Duodenal mucosa (tissue), 2 donors: ENCODE data around the gene SSX2IP.
A peak's percentile ranks its signal among the peaks of the same experiment; 100 is the strongest.

ENCODE experiments used
- H3K27ac ChIP-seq: one replicate; pipeline ENCODE4 v1.7.0; 2013; ENCODE audit warnings: low read depth, low read length
- H3K27me3 ChIP-seq, 2 donors: one replicate each; pipeline ENCODE4 v1.7.0; 2013; ENCODE audit warnings: low read length in 2 of 2, control low read depth in 1 of 2; ENCODE audit not compliant: insufficient read depth in 2 of 2, control insufficient read depth in 1 of 2
- H3K36me3 ChIP-seq, 2 donors: one replicate each; pipeline ENCODE4 v1.7.0; 2013; ENCODE audit warnings: low read length in 2 of 2, control low read depth in 1 of 2; ENCODE audit not compliant: insufficient read depth in 2 of 2, control insufficient read depth in 1 of 2
- H3K4me1 ChIP-seq, 2 donors: one replicate each; pipeline ENCODE4 v1.7.0; 2013; ENCODE audit warnings: low read length in 2 of 2, control low read depth in 1 of 2; ENCODE audit not compliant: insufficient read depth in 2 of 2, control insufficient read depth in 1 of 2
- H3K4me3 ChIP-seq, 2 donors: one replicate each; pipeline ENCODE4 v1.7.0; 2013; ENCODE audit warnings: low read length in 2 of 2, low read depth in 1 of 2
- H3K9ac ChIP-seq, 2 donors: one replicate each; pipeline ENCODE4 v1.7.0; 2013; ENCODE audit warnings: low read length in 2 of 2, low read depth in 1 of 2
- H3K9me3 ChIP-seq, 2 donors: one replicate each; pipeline ENCODE4 v1.7.0; 2013; ENCODE audit warnings: low read length in 2 of 2, control low read depth in 1 of 2; ENCODE audit not compliant: control insufficient read depth in 1 of 2

The SSX2IP gene

GRCh38 chr1:84621553-84621952 lies 68.7 kb downstream of the SSX2IP start:
- H3K9me3 ChIP-seq: no peaks in the 10 kb centered on the region
- peaks cover 4 to 8% of the 10 kb centered on the region in 2 donors for H3K4me1 ChIP-seq
- H3K9ac ChIP-seq: peak overlapping the region in 1 of 2 donors; percentile 73
- H3K4me3 ChIP-seq: no peak overlapping the region
- no peaks in the 10 kb centered on the region for H3K36me3 ChIP-seq
- H3K27me3 ChIP-seq: no peaks in the 10 kb centered on the region
- no peak overlapping the region for H3K27ac ChIP-seq

GRCh38 chr1:84620720-84621313 lies 69.4 kb downstream of the SSX2IP start:
- Histone ChIP-seq H3K9me3 (no peaks in the 10 kb centered on the region), H3K9ac (peak overlapping the region; percentile 73 to 89), H3K36me3 (no peaks in the 10 kb centered on the region), H3K27me3 (no peaks in the 10 kb centered on the region), H3K4me1 (peaks cover 4 to 8% of the 10 kb centered on the region in 2 donors), H3K4me3 (peak overlapping the region; percentile 75 to 90), H3K27ac (no peak overlapping the region)

- no peak overlapping the region for H3K4me3 ChIP-seq
- no peak overlapping the region for H3K9ac ChIP-seq
- peaks cover 2 to 3% of the 10 kb centered on the region in 2 donors for H3K9me3 ChIP-seq
- no peaks in the 10 kb centered on the region for H3K27me3 ChIP-seq
- no peaks in the 10 kb centered on the region for H3K36me3 ChIP-seq
- no peak overlapping the region for H3K27ac ChIP-seq
- peaks cover 4 to 8% of the 10 kb centered on the region in 2 donors for H3K4me1 ChIP-seq
Observed at GRCh38 chr1:84619383-84620102, 70.7 kb downstream of the SSX2IP start.

GRCh38 chr1:84617349-84617748 lies 72.9 kb downstream of the SSX2IP start:
- Histone ChIP-seq H3K27ac (no peak overlapping the region), H3K4me1 (peaks cover 4 to 8% of the 10 kb centered on the region in 2 donors), H3K27me3 (no peaks in the 10 kb centered on the region), H3K4me3 (no peak overlapping the region), H3K9ac (no peak overlapping the region), H3K9me3 (peaks cover 9 to 12% of the 10 kb centered on the region in 2 donors), H3K36me3 (no peaks in the 10 kb centered on the region)

- Histone ChIP-seq H3K4me3 (no peak overlapping the region), H3K9ac (no peak overlapping the region), H3K4me1 (peaks cover 4 to 8% of the 10 kb centered on the region in 2 donors), H3K27ac (no peak overlapping the region), H3K27me3 (no peaks in the 10 kb centered on the region), H3K9me3 (peaks cover 9 to 12% of the 10 kb centered on the region in 2 donors), H3K36me3 (no peaks in the 10 kb centered on the region)
Observed at GRCh38 chr1:84615790-84616189, 74.5 kb downstream of the SSX2IP start.

GRCh38 chr1:84613887-84614286 lies 76.4 kb downstream of the SSX2IP start:
- Histone ChIP-seq H3K4me3 (no peak overlapping the region), H3K27ac (no peak overlapping the region), H3K36me3 (no peaks in the 10 kb centered on the region), H3K9ac (no peak overlapping the region), H3K4me1 (no peaks in the 10 kb centered on the region), H3K27me3 (no peaks in the 10 kb centered on the region), H3K9me3 (peaks cover 9 to 12% of the 10 kb centered on the region in 2 donors)

- Histone ChIP-seq H3K4me3 (no peak overlapping the region), H3K9me3 (peaks cover 9 to 12% of the 10 kb centered on the region in 2 donors), H3K9ac (no peak overlapping the region), H3K36me3 (no peaks in the 10 kb centered on the region), H3K27me3 (no peaks in the 10 kb centered on the region), H3K4me1 (no peaks in the 10 kb centered on the region), H3K27ac (no peak overlapping the region)
Observed at GRCh38 chr1:84613026-84613425, 77.2 kb downstream of the SSX2IP start.

- H3K27ac ChIP-seq: no peak overlapping the region
- no peaks in the 10 kb centered on the region for H3K27me3 ChIP-seq
- H3K36me3 ChIP-seq: no peaks in the 10 kb centered on the region
- no peak overlapping the region for H3K4me3 ChIP-seq
- H3K9ac ChIP-seq: no peak overlapping the region
- peaks cover 9 to 12% of the 10 kb centered on the region in 2 donors for H3K9me3 ChIP-seq
- H3K4me1 ChIP-seq: no peaks in the 10 kb centered on the region
Observed at GRCh38 chr1:84611796-84612195, 78.5 kb downstream of the SSX2IP start.

- H3K4me3 ChIP-seq: no peak overlapping the region
- H3K27ac ChIP-seq: no peak overlapping the region
- H3K36me3 ChIP-seq: no peaks in the 10 kb centered on the region
- no peaks in the 10 kb centered on the region for H3K27me3 ChIP-seq
- no peak overlapping the region for H3K9ac ChIP-seq
- peaks cover 13 to 19% of the 10 kb centered on the region in 2 donors for H3K9me3 ChIP-seq
- no peaks in the 10 kb centered on the region for H3K4me1 ChIP-seq
Observed at GRCh38 chr1:84611091-84611490, 79.2 kb downstream of the SSX2IP start.

- H3K4me3 ChIP-seq: no peak overlapping the region
- no peak overlapping the region for H3K9ac ChIP-seq
- H3K36me3 ChIP-seq: no peaks in the 10 kb centered on the region
- H3K4me1 ChIP-seq: no peaks in the 10 kb centered on the region
- H3K9me3 ChIP-seq: peaks cover 20 to 26% of the 10 kb centered on the region in 2 donors
- H3K27me3 ChIP-seq: no peaks in the 10 kb centered on the region
- no peak overlapping the region for H3K27ac ChIP-seq
Observed at GRCh38 chr1:84606977-84607376, 83.3 kb downstream of the SSX2IP start.
